LNCaP clone FGC (cell line): ENCODE results near the gene SPACA5.
"Not testable (repeated sequence)": the region's sequence is repeated elsewhere in the genome, so short reads cannot be mapped to it uniquely, and the experiment has no call there.

Experiments used
- DNase-seq: peaks from one replicate; pipeline ENCODE4 v3.0.0-alpha.2; 2011; ENCODE audit warnings: low read depth
- H3K4me3 ChIP-seq: 2 replicates; pipeline ENCODE4 v1.5.1; 2011; ENCODE audit warnings: mild to moderate bottlenecking, low read depth, low read length, control low read depth
- CTCF ChIP-seq: IDR thresholded peaks from 2 replicates; pipeline ENCODE4 v1.5.1; 2012; ENCODE audit warnings: mild to moderate bottlenecking; ENCODE audit not compliant: control insufficient read depth, insufficient read depth; ENCODE audit errors: extremely low read depth

Gene SPACA5

DNA sequence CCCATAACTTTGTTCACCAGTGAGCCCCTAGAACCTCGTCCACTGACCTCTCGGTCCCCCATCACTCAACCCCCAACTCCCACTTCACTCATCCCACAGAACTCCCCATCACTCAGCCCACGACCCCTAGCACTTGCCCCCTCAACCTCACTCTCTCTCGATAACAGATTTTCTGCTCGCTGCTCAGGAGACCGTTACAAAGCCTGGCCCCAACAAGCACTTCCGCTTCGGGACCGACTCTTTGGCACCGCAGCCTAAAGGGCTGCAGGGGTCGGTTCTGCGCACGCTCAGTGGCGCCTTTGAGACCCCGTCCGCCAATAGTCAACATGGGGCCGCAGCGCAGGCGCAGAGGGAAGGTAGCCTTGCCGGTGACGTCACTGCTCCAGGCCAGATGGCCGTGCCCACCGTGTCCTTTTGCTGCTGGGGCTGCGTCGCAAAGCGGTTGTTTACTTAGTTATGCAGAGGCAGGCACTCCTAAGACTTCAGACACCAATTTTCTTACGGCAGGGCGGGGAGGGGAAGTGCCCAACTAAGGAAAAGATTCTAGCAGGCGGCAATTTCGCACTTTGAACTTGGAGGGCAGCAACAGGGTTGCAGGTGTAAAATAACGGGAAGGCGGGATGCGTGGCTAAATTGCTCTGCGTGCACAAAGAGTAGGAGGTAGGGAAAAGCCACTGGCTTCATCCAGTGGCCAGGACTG lies 2.9 kb upstream of the SPACA5 start, which contains the start of gene ZNF182:
TSS of gene ZNF182 (minus strand) at position 232 of the 700 bp plus-strand sequence. CDS start 1,380 bp downstream, outside the sequence.
- TF ChIP-seq CTCF, result no peak
- peak within 1 kb of the TSS; percentile 79 for H3K4me3 ChIP-seq
- DNase-seq, result peak; percentile 64

GRCh38 chrX:48009445-48009960 lies 2.7 kb downstream of the SPACA5 start:
- not testable (repeated sequence) for H3K4me3 ChIP-seq, DNase-seq

DNA sequence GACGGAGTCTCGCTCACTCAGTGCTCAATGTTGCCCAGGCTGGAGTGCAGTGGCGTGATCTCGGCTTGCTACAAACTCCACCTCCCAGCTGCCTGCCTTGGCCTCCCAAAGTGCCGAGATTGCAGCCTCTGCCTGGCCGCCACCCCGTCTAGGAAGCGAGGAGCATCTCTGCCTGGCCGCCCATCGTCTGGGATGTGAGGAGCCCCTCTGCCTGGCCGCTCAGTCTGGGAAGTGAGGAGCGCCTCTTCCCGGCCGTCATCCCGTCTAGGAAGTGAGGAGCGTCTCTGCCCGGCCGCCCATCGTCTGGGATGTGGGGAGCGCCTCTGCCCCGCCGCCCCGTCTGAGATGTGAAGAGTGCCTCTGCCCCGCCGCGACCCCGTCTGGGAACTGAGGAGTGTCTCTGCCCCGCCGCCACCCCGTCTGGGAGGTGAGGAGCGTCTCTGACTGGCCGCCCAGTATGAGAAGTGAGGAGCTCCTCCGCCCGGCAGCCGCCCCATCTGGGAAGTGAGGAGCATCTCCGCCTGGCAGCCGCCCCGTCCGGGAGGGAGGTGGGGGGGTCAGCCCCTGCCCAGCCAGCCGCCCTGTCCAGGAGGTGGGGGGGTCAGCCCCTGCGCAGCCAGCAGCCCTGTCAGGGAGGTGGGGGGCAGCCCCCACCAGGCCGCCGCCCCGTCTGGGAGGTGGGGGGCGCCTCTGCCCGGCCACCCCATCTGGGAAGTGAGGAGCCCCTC lies 10.0 kb downstream of the SPACA5 start:
- not testable (repeated sequence) for H3K4me3 ChIP-seq, DNase-seq

GRCh38 chrX:48019892-48020291 lies 13.1 kb downstream of the SPACA5 start:
- not testable (repeated sequence) for DNase-seq

GRCh38 chrX:48020472-48020871 lies 13.7 kb downstream of the SPACA5 start:
- not testable (repeated sequence) for DNase-seq, H3K4me3 ChIP-seq

More at GRCh38 chrX:48019892-48020291, 13.1 kb downstream of the SPACA5 start:
- H3K4me3 ChIP-seq, result not testable (repeated sequence)

DNA sequence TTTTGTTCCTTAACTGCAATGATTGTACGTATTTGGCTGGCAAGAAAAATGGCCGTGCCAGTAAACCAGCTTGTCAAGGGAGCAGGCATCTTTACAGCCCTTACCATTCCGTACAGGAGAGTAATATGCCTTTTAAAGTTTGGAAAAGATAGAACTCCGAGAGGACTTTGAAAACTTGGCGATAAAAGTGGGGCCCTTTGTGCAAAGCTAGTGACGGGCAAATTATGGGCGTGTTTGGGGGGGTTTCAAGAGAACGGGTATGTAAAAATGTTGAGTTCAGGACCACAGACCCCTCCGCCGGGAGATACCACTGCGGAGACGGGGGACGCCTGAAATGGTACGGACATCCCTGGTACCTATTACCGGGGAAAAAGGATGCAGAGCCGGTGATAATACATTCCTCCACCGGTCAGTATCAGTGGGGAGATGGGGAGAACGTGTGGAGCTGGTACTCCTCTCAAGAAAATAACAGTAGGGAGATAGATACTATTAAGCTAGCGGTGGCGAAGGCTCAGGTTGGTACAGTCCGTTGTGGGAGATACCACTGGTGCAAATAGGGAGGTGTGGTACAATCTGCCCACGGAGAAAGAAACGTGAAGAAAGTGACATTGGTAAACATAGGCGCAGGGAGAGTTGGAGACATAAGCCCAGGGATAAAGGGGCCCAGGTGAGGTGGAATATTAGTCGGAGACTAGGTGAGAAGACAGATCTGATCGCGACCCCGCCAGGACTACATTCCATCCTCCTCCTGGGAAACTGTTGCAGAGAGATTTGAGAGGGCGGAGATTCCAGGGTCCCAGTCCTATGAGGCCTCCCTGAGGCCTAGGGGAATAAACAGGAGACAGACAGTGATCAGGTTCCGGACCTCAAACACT lies 14.5 kb downstream of the SPACA5 start:
- DNase-seq, result peak; percentile 54
- peak overlapping the region; percentile 56 for H3K4me3 ChIP-seq
- TF ChIP-seq CTCF, result no peak

DNA sequence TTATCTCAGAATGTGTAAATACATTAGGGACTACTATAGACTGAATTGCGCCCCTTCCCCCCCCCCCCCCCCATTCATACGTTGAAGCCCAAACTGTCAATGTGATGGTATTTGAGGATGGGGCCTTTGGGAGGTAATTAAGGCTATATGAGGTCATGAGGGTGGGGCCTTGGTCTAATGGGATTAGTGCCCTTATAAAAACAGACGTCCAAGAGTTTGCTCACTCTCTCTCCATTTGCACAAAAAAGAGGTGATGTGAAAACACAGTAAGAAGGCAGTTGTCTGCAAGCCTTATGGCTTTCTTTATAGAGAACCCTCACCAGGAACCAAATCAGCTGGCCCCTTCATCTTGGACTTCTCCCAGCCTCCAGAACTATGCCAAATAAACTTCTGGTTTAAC lies 15.3 kb downstream of the SPACA5 start:
- no peak for DNase-seq
- TF ChIP-seq CTCF, result no peak
- H3K4me3 ChIP-seq, result peak overlapping the region; percentile 56

- no peak for TF ChIP-seq CTCF
- DNase-seq, result no peak
- no peak overlapping the region for H3K4me3 ChIP-seq
These were observed 15.9 kb downstream of the SPACA5 start for GRCh38 chrX:48022738-48023137.
